ENCODE data around the gene S100A8. TPM values are rescaled to one million over a fixed set of nuclear protein-coding genes. Genes with fewer than 3 reads are reported as not detected.
A peak's percentile ranks its signal among the peaks of the same experiment; 100 is the strongest.

S100A8 gene
- total RNA-seq, 1 experiment from 2014 or later = not detected

GRCh38 chr1:153353226-153353947 lies 37.5 kb downstream of the S100A8 start:
- ChIA-PET POLR2A (interaction anchor here (0.5 to 0.7 kb wide), 2 partner anchors 180 to 633 kb away, joined by 3 to 7 read pairs; partner anchors contain the start of gene RAB13), CTCF (interaction anchor here (0.6 to 2.8 kb wide), 10 partner anchors 9 to 374 kb away, joined by 3 to 42 read pairs (median 4); partner anchors contain the start of genes INTS3 and S100A16)
- H3K27me3 Mint-ChIP-seq (ENCODE audit: insufficient read depth, unreplicated experiment) = peaks cover 20% of the 10 kb centered on the region
- no peaks in the 10 kb centered on the region for H3K36me3 ChIP-seq (ENCODE audit: control insufficient read depth, insufficient read depth, low read length)
- DNase-seq = peak in 1 of 2 experiments; percentile 49
- TF ChIP-seq CTCF (IDR thresholded peaks at IDR 0.05; ENCODE audit: insufficient read depth in 1 of 2, low read depth in 1 of 2, low read length in 1 of 2, severe bottlenecking in 1 of 2, unreplicated experiment in 1 of 2) = peak; percentile 51 to 54
- H3K36me3 Mint-ChIP-seq (ENCODE audit: insufficient read depth, unreplicated experiment) = no peaks in the 10 kb centered on the region
- H3K4me3 Mint-ChIP-seq (ENCODE audit: unreplicated experiment) = no peak overlapping the region
- intact Hi-C loops (cut with micrococcal nuclease; ENCODE audit: unreplicated experiment) = loop anchor here (5.0 to 10.0 kb wide), 2 partner anchors 211 to 394 kb away; partner anchors contain the start of gene S100A2
- BruUV-seq (replicated peaks) = no TSS peak
- no peaks in the 10 kb centered on the region for H3K9me3 ChIP-seq
- H3K4me3 ChIP-seq (ENCODE audit: low read depth, low read length) = no peak overlapping the region
- no peak overlapping the region for H3K27ac Mint-ChIP-seq (ENCODE audit: unreplicated experiment)
- H3K27me3 ChIP-seq (replicated peaks; ENCODE audit: control insufficient read depth, insufficient read depth, low read length) = no peaks in the 10 kb centered on the region
- no peaks in the 10 kb centered on the region for H3K9me3 Mint-ChIP-seq (ENCODE audit: unreplicated experiment)
- H3K4me1 Mint-ChIP-seq (ENCODE audit: low read depth, unreplicated experiment) = no peaks in the 10 kb centered on the region
- H3K4me1 ChIP-seq = no peaks in the 10 kb centered on the region

GRCh38 chr1:153352523-153352922 lies 38.4 kb downstream of the S100A8 start:
- ChIA-PET CTCF (interaction anchor here (0.6 to 2.8 kb wide), 6 partner anchors 9 to 375 kb away, joined by 3 to 42 read pairs (median 5); partner anchors contain the start of gene INTS3), POLR2A (interaction anchor here (0.7 kb wide), 1 partner anchor 181 kb away, joined by 3 read pairs; no protein-coding TSS in a partner anchor)
- Mint-ChIP-seq H3K36me3 (ENCODE audit: insufficient read depth, unreplicated experiment) (no peaks in the 10 kb centered on the region), H3K9me3 (ENCODE audit: unreplicated experiment) (no peaks in the 10 kb centered on the region), H3K4me3 (ENCODE audit: unreplicated experiment) (no peak overlapping the region), H3K27ac (ENCODE audit: unreplicated experiment) (no peak overlapping the region), H3K27me3 (ENCODE audit: insufficient read depth, unreplicated experiment) (peaks cover 15% of the 10 kb centered on the region), H3K4me1 (ENCODE audit: low read depth, unreplicated experiment) (no peaks in the 10 kb centered on the region)
- intact Hi-C loops (cut with micrococcal nuclease; ENCODE audit: unreplicated experiment) = loop anchor here (1.0 to 10.0 kb wide), 4 partner anchors 52 to 395 kb away; partner anchors contain the start of gene S100A2
- peak; percentile 89 to 93 for TF ChIP-seq CTCF (IDR thresholded peaks at IDR 0.05; ENCODE audit: insufficient read depth in 1 of 2, low read depth in 1 of 2, low read length in 1 of 2, severe bottlenecking in 1 of 2, unreplicated experiment in 1 of 2)
- DNase-seq = peak; percentile 60 to 72
- no TSS peak for BruUV-seq (replicated peaks)
- Histone ChIP-seq H3K4me3 (ENCODE audit: low read depth, low read length) (no peak overlapping the region), H3K36me3 (ENCODE audit: control insufficient read depth, insufficient read depth, low read length) (no peaks in the 10 kb centered on the region), H3K4me1 (no peaks in the 10 kb centered on the region), H3K9me3 (no peaks in the 10 kb centered on the region), H3K27me3 (replicated peaks; ENCODE audit: control insufficient read depth, insufficient read depth, low read length) (no peaks in the 10 kb centered on the region)

GRCh38 chr1:153350321-153350957 lies 40.4 kb downstream of the S100A8 start:
- Mint-ChIP-seq H3K27me3 (ENCODE audit: insufficient read depth, unreplicated experiment) (peaks cover 9% of the 10 kb centered on the region), H3K36me3 (ENCODE audit: insufficient read depth, unreplicated experiment) (no peaks in the 10 kb centered on the region), H3K27ac (ENCODE audit: unreplicated experiment) (no peak overlapping the region), H3K4me1 (ENCODE audit: low read depth, unreplicated experiment) (no peaks in the 10 kb centered on the region), H3K9me3 (ENCODE audit: unreplicated experiment) (no peaks in the 10 kb centered on the region), H3K4me3 (ENCODE audit: unreplicated experiment) (no peak overlapping the region)
- Histone ChIP-seq H3K27me3 (replicated peaks; ENCODE audit: control insufficient read depth, insufficient read depth, low read length) (no peaks in the 10 kb centered on the region), H3K9me3 (no peaks in the 10 kb centered on the region), H3K4me1 (no peaks in the 10 kb centered on the region), H3K36me3 (ENCODE audit: control insufficient read depth, insufficient read depth, low read length) (no peaks in the 10 kb centered on the region), H3K4me3 (ENCODE audit: low read depth, low read length) (no peak overlapping the region)
- ChIA-PET POLR2A (no interaction called here), CTCF (no interaction called here)
- TF ChIP-seq CTCF (IDR thresholded peaks at IDR 0.05; ENCODE audit: insufficient read depth in 1 of 2, low read depth in 1 of 2, low read length in 1 of 2, severe bottlenecking in 1 of 2, unreplicated experiment in 1 of 2) = no peak
- DNase-seq = no peak
- BruUV-seq (replicated peaks) = no TSS peak
- intact Hi-C loops (cut with micrococcal nuclease; ENCODE audit: unreplicated experiment) = loop anchor here (5.0 to 10.0 kb wide), 2 partner anchors 214 to 397 kb away; partner anchors contain the start of gene S100A2

Data from Caco-2 (cell line).